Activated CD8-positive, alpha-beta memory T cell treated with anti-CD3 and anti-CD28 coated beads, Interleukin-2, amount 50 U/mL, for 24 hours (primary cell): ENCODE measurements around the gene ADGRV1.
"Not testable (repeated sequence)": the region's sequence is repeated elsewhere in the genome, so short reads cannot be mapped to it uniquely, and the experiment has no call there.

Source experiments
- DNase-seq: peaks from one replicate; pipeline ENCODE4 v3.0.0-alpha.2; 2020; ENCODE audit errors: extremely low read depth

Gene ADGRV1

GRCh38 chr5:91026466-91026865, 467.9 kb downstream of the ADGRV1 start:
- no peak for DNase-seq

DNA sequence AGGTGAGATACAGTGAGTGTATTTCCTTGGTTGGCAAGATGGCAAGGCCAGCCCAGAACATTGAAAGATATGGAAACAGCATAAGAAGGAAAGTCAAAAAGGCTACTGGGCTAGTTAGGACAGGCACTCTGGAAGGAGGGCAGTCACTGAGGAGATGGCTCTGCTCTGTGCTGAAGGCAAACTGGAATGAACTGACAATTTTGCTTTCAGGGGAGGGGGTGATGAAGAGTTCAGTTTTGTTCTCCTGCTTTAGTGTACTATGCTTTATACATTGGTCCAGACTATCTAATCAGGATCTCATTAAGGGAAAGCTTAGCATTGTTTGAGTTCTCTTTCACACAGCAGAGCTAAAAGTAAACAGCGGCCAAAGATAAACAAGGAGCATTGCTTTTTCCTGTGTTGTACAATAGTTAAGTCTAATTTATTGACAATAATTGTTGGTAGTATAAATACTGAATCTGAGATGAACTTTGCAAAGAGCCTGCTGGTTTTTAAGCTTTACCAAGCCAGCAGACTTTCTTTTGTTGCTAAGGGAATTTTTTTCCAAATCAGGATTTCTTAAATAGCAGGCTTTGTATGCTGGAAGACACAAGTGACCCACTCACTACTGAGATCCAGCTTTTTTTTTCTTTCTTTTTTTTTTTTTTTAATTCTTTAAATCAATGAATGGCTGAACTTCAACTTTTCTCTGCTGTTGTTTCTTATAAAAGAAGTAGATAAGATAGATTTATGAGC, 469.0 kb downstream of the ADGRV1 start:
- no peak for DNase-seq

DNA sequence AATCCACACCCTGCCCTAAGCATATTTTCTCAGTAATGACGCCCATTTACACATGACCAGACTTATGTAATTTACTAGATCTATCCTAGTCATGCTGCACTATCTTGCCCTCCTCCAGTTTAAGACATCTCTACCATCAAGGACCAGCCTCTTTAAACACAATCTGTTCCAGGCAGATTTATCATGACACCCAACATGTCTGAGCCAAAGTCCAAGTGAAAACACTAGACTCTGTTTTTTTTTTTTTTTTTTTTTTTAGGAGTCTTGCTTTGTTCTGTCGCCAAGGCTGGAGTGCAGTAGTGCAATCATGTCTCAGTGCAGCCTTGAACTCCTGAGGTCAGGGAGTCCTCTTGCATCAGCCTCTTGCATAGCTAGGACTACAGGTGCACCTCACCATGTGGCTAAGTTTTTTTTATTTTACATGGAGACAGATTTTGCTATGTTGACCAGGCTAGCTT, 469.9 kb downstream of the ADGRV1 start:
- no peak for DNase-seq

- DNase-seq = no peak
Observed at GRCh38 chr5:91030521-91031401, 472.2 kb downstream of the ADGRV1 start.

DNA sequence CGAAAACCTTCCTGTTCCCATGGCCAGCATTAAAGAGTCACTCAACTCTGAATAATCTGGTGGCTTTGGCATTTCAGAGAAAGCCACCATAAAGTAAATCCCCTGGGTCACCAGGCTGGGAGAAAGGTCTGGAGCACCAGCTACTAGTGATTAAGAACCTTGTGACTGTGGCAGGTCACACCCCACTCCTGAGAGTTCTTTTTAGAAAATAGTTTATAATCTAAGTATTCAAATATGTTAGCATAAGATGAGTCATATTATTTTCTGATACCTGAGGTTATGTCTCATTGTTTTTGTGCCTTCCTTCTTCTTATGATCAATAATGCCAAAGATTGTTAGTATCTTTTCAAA, 472.8 kb downstream of the ADGRV1 start:
- DNase-seq = no peak

DNA sequence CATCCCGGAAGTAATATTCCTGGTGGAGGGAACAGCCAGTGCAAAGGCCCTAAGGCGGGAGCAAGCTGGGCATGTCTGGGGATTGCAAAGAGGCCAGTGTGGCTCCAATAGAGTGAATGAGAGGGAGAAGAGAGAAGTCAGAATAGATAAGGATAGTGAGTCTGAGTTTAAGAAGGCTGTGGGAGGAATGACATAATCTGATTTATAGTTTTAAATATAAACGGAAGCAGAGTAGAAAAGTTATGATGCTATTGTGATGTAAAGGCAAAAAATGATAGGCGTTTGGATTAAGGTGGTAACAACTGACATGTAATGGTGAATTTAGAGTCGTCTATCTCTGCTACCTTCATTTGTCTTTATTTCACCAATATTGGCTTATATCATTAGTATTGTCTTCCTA, 473.5 kb downstream of the ADGRV1 start:
- no peak for DNase-seq

DNA sequence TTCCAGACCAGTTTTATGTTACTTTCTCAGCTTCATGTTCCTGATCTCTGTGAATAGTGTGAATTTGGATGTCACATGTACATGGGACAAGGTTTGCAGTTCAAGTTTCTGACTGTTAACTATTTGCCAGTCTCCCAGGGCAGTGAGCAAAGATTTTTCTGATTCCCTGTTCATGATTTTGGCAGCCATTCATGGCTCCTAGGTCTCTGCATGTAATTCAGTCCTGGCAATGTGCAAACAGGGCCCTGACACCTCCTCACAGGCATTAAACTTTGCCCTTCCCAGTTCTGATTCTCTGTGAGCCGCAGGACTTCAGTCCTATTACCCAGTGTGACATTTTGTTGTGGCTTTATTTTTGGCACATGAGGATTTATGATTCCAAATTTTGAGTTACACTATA, 474.8 kb downstream of the ADGRV1 start:
- DNase-seq = no peak

GRCh38 chr5:91038180-91038808, 479.7 kb downstream of the ADGRV1 start:
- no peak for DNase-seq

DNA sequence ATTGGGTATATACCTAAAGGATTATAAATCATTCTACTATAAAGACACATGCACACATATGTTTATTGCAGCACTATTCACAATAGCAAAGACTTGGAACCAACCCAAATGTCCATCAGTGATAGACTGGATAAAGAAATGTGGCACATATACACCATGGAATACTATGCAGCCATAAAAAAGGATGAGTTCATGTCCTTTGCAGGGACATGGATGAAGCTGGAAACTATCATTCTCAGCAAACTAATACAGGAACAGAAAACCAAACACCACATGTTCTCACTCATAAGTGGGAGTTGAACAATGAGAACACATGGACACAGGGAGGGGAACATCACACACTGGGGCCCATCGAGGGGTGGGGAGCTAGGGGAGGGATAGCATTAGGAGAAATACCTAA, 482.5 kb downstream of the ADGRV1 start:
- not testable (repeated sequence) for DNase-seq

DNA sequence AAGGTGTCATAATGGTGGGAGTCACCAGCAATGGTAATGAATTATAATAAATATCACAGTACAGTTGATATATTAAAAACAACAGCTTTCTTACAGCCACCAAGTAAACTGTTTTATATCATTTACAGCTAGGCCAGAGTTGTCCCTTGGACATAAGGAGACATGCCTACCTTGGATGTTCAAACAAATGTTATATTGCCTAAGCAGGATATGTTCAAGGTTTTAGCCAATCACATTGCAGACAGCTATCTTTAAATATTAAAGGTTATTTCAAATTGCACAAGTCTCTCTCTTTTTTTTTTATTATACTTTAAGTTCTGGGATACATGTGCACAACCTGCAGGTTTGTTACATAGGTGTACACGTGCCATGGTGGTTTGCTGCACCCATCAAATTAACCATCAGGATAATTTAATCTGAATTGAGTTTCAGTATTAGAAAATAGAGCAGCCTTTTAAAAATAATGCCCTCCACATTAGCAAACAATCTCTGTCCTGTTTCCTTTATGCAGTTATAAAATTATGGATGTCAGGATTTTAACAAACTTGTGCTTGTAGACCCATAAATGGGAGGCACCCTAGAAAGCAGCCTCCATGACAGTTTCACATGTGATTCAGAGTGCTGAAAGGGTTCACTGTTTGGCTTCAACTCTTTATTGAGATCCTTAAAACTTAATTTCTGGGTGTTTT, 483.8 kb downstream of the ADGRV1 start:
- no peak for DNase-seq

GRCh38 chr5:91042936-91043255, 484.3 kb downstream of the ADGRV1 start:
- DNase-seq = no peak

- DNase-seq = no peak
Observed at GRCh38 chr5:91048073-91048472, 489.5 kb downstream of the ADGRV1 start.

DNA sequence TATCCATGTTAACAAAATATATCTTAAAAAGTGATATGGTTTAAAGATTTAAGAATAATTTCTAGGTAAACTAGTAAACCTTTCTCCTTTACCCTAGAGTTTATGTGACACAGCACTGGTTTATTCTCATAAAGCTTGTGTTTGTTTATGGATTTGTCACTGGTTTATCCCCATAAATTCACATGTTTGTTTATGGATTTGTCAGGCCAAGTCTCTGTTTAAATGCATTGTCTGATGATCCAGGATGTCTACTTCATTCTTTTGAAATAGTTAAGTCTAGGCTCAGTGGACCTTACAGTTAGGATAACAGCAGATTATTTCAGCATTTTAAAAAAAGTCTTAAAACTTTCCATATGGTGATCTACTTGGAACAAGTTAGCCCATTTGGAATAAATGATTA, 490.5 kb downstream of the ADGRV1 start:
- DNase-seq = no peak

DNA sequence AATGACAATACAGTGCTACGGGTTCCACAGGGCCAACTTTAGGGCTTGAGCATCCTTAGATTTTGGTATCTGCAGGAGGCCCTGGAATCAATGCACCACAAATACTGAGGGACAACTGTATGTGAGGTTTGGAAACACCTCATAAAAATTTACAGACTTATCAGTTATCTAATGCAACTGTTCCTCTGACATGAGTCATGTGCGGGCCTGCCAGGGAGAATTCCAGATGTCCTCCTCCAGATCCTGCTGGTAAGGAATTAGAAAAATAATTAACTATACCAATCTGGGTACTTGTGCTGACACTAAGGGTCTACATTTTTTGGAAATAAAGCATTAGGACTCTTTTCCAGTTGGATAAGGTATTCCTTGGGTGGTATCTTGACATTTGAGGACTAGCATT, 491.2 kb downstream of the ADGRV1 start:
- no peak for DNase-seq

- DNase-seq = not testable (repeated sequence)
Observed at GRCh38 chr5:91052411-91052810, 493.8 kb downstream of the ADGRV1 start.

- DNase-seq = no peak
Observed at GRCh38 chr5:91052977-91053740, 494.6 kb downstream of the ADGRV1 start.

- DNase-seq = no peak
Observed at GRCh38 chr5:91053741-91054025, 495.1 kb downstream of the ADGRV1 start.

DNA sequence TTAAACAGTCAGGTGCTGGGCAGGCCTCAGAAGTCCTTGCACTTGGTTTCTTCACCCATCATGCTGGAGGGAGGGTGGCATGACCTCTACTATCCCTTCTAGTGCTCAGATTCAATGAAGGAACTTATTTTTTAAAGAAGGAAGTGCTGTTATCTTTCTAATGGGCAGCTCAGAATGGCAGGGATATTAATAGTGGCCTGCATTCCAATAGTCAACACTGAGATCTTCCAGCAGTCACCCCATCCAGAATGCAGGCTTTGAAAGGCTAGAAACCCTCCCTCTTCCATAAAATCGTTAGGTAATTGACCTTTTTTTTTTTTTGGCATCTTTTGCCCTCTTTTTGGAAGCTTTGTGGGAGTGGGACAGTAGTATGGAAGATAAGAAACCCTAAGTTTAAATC, 499.6 kb downstream of the ADGRV1 start:
- DNase-seq = no peak

GRCh38 chr5:91058575-91058974, 500.0 kb downstream of the ADGRV1 start:
- DNase-seq = no peak

GRCh38 chr5:91059409-91059808, 500.8 kb downstream of the ADGRV1 start:
- DNase-seq = no peak

DNA sequence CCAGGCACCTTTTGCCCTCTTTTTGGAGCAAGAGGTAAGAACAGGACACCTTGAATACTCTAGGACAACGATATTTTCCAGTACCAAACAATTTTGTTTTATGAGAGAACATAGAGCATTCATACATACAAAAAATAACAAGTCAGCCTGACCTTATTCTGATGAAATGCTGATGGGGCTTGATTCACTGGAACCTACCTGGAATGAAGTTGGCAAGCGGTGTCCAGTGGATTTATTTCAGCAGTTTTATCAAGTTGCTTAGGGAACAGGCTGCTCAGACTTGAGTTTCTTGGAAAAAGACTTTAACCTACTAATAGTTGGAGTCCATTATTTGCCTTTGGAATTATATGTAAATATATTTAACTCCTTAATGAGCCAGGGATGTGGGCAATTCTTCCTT, 502.5 kb downstream of the ADGRV1 start:
- no peak for DNase-seq
